ENCODE results near the gene CD302.

CD302 gene

GRCh38 chr2:159804941-159805340, 6.9 kb upstream of the CD302 start:
- no peak for DNase-seq (ENCODE audit: low read depth)
- no peak overlapping the region for H3K4me3 ChIP-seq (ENCODE audit: low read depth, low read length)
- no peak for TF ChIP-seq CTCF (IDR thresholded peaks at IDR 0.05; ENCODE audit: low read depth, low read length, missing control alignments)

- DNase-seq (ENCODE audit: low read depth) = no peak
- H3K4me3 ChIP-seq (ENCODE audit: low read depth, low read length) = no peak overlapping the region
- TF ChIP-seq CTCF (IDR thresholded peaks at IDR 0.05; ENCODE audit: low read depth, low read length, missing control alignments) = no peak
Observed at GRCh38 chr2:159803235-159803962, 5.4 kb upstream of the CD302 start.

GRCh38 chr2:159802673-159803072, 4.7 kb upstream of the CD302 start:
- H3K4me3 ChIP-seq (ENCODE audit: low read depth, low read length) = no peak overlapping the region
- no peak for DNase-seq (ENCODE audit: low read depth)
- TF ChIP-seq CTCF (IDR thresholded peaks at IDR 0.05; ENCODE audit: low read depth, low read length, missing control alignments) = no peak

- H3K4me3 ChIP-seq (ENCODE audit: low read depth, low read length) = no peak overlapping the region
- DNase-seq (ENCODE audit: low read depth) = no peak
- no peak for TF ChIP-seq CTCF (IDR thresholded peaks at IDR 0.05; ENCODE audit: low read depth, low read length, missing control alignments)
Observed at GRCh38 chr2:159799833-159800232, 1.8 kb upstream of the CD302 start.

- no peak for TF ChIP-seq CTCF (IDR thresholded peaks at IDR 0.05; ENCODE audit: low read depth, low read length, missing control alignments)
- H3K4me3 ChIP-seq (ENCODE audit: low read depth, low read length) = peak overlapping the region; percentile 74
- no peak for DNase-seq (ENCODE audit: low read depth)
Observed at GRCh38 chr2:159798376-159798725, 343 bp upstream of the CD302 start.

- TF ChIP-seq CTCF (IDR thresholded peaks at IDR 0.05; ENCODE audit: low read depth, low read length, missing control alignments) = no peak
- peak overlapping the region; percentile 74 for H3K4me3 ChIP-seq (ENCODE audit: low read depth, low read length)
- no peak for DNase-seq (ENCODE audit: low read depth)
Observed at GRCh38 chr2:159797225-159797542, 824 bp downstream of the CD302 start.

Data from GM12864 (cell line).